Measurements from ENCODE around the gene SARS1. TPM values are rescaled to one million over a fixed set of nuclear protein-coding genes. Genes with fewer than 3 reads are reported as not detected.

SARS1 gene
- polyA plus RNA-seq, 12 donors: 70.1 to 99.2 (median 84.2) TPM; not detected in 1

GRCh38 chr1:109188781-109189180 lies 24.9 kb upstream of the SARS1 start:
- no peak for DNase-seq

DNA sequence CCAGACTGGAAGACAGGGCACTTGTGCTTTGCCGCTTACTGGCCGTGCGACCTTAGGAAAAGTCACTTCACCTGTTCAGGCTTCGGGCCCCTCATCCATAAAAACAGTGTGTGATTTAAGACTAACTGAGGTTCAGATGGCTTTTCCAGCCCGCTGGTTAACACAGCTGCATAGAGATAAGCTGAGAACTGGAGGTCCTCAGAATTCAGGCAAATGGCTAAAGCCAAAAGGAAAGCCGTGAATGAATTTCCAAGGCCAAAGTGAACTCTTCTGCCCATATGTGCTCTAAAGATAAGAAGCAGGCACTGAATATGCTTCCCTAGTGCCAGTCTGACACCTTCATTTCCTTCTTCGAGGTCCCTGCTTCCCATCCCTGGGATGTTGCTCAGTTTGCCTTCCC lies 23.5 kb upstream of the SARS1 start:
- DNase-seq: no peak

GRCh38 chr1:109191377-109191776 lies 22.3 kb upstream of the SARS1 start:
- no peak for DNase-seq

GRCh38 chr1:109191891-109192290 lies 21.8 kb upstream of the SARS1 start:
- no peak for DNase-seq

DNA sequence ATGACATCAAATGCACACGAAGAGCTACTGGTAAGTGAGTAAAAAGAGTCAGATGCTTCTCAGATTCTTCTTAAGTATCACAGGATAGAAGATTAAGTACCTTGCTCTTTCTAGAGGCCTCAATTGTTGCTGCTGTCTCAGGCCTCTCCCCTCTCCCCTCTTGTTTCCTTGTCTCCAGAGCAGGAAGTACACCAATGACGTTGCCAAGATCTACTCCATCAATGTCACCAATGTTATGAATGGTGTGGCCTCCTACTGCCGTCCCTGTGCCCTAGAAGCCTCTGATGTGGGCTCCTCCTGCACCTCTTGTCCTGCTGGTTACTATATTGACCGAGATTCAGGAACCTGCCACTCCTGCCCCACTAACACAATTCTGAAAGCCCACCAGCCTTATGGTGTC lies 21.3 kb upstream of the SARS1 start:
- no peak for DNase-seq

DNA sequence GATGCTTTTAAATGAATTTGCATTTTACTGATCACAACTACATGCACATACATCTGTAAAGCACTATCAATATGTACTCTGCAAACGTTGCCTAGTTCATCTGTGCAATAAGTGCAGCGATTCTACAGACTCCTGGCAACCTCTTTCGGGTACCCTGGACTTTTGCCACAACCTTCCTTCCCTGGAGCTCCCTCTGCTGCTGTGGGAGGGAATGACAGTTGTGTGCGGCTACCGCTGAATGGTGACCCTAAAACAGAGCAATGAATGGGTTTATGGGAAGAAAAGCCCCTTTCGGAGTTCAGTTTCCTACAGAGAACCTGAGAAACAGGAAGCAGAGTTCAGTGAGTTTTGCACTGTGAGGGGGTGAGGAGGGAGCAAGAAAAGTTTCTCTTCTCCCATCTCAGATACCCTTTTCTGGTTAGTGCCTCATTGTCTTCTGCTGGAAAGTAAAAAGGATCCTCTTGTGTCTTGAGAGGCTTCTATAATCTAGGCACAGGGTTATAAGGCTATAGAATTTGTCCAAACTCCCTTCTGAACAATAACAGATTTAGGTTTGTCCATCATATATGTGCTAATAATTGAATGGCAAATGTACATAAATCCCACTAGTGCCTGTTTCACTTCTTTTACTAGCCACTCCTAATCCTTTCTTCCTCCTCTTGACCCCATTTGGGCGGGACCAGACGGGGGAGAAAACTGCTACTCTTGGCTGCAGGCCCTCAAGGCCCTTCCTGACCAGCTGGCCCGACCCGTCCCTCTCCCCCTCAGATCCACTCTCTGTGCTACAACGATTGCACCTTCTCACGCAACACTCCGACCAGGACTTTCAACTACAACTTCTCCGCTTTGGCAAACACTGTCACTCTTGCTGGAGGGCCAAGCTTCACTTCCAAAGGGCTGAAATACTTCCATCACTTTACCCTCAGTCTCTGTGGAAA lies 19.8 kb upstream of the SARS1 start:
- DNase-seq: no peak

- DNase-seq: no peak
These were observed 16.3 kb upstream of the SARS1 start for GRCh38 chr1:109197158-109198042.

DNA sequence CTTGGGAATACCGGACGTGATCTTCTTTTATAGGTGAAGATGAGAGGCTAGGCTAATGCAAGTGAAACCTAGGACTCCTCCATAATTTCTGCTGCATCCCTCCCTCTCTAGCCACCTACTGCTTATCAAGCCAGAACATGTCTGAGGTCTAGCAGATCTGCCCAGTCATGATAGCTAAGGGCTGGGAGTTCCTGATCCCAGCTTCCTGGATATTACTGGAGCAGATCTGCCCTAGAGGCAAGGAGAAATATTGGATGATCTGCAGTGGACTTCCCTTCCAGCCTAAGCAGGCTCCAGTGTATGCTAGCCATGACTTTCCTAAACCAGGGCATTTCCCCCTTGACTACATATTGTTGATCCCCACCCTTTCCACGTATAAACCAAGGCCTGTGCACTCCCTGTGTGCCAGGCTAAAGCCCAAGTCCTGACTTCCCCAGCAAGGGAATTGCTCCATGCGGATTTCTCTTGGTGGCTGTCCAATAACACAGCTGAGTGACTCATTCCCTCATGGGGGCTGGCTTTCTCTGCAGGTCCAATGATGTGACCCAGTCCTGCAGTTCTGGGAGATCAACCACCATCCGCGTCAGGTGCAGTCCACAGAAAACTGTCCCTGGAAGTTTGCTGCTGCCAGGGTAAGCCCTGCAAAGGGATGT lies 15.5 kb upstream of the SARS1 start:
- DNase-seq: no peak

DNA sequence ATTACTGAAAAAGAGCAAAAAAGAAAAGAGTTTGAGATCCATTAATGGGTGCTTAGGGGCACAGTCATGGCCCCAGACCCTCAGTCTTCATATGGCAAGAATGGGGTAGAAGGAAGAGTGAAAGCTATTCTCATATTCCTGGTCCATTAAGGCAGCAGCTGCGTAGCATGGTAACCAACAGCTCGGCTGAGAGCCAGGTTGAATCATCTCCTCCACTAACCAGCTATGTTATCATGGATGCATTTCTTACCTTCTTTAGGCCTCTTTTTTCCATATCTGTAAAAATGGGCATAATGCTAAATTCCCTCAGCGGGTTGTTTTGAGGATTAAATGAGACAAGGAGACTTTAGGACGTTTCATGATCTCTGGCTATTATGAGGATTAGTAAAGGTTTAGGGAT lies 15.0 kb upstream of the SARS1 start:
- no peak for DNase-seq

GRCh38 chr1:109199710-109200109 lies 14.0 kb upstream of the SARS1 start:
- no peak for DNase-seq

- no peak for DNase-seq
These were observed 12.5 kb upstream of the SARS1 start for GRCh38 chr1:109201123-109201703.

DNA sequence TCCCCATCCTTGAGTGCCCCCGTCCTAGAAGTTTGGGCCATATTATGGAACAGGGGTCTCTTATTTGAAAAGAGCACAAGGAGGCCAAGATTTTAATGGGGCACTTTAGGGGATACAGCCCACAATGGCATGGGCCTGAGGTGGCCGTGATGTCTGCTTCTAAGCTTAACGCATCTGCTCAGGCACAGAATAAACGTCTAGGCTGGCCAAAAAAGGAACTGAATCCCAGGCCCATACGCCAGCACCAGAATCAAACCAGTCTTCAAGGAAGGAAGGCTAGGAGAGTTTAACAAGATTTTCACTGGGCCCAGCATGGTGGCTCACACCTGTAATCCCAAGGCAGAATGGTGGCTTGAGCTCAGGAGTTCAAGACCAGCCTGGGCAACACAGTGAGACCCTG lies 9.2 kb upstream of the SARS1 start:
- DNase-seq: no peak

GRCh38 chr1:109206339-109206738 lies 7.4 kb upstream of the SARS1 start:
- DNase-seq: no peak

GRCh38 chr1:109207467-109208103 lies 6.1 kb upstream of the SARS1 start:
- no peak for DNase-seq

DNA sequence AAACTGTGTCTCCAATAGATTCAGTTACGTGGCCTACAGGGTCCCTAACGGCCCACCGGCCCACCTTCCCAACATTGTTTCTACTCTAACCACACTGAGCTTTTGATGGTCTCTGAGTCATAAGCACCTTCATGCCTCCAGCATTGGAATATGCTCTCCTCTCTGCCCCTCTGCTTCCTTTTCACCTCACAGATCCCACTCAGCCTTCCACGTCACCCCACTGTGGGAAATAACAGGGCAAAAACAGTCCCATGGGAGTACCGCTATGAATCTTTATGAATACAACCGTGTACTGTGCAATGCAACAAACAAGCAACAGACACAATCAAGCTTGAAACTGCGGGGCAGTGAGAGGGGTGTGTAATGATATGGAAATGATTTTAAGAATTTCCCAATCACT lies 5.3 kb upstream of the SARS1 start:
- DNase-seq: no peak

- no peak for DNase-seq
These were observed 4.8 kb upstream of the SARS1 start for GRCh38 chr1:109208836-109209463.

DNA sequence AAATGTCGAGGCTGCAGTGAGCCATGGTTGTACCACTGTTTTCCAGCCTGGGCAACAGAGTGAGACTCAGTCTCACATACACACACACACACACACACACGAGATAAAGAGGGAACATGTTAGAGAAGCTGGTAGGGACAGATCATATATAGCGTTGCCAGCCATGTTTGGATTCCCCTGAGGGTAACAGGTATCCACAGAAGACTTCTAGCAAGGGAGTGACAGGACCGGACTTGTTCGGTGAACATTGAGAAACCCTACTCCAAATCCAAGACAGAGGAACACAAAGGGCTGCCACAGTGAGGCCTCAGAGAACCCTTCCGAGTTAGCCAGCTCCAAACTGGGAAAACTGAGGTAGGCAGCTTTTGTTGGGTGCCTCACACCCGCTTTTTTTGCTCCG lies 3.7 kb upstream of the SARS1 start:
- DNase-seq: no peak

GRCh38 chr1:109213345-109213823 lies 334 bp upstream of the SARS1 start:
- no peak for DNase-seq

DNA sequence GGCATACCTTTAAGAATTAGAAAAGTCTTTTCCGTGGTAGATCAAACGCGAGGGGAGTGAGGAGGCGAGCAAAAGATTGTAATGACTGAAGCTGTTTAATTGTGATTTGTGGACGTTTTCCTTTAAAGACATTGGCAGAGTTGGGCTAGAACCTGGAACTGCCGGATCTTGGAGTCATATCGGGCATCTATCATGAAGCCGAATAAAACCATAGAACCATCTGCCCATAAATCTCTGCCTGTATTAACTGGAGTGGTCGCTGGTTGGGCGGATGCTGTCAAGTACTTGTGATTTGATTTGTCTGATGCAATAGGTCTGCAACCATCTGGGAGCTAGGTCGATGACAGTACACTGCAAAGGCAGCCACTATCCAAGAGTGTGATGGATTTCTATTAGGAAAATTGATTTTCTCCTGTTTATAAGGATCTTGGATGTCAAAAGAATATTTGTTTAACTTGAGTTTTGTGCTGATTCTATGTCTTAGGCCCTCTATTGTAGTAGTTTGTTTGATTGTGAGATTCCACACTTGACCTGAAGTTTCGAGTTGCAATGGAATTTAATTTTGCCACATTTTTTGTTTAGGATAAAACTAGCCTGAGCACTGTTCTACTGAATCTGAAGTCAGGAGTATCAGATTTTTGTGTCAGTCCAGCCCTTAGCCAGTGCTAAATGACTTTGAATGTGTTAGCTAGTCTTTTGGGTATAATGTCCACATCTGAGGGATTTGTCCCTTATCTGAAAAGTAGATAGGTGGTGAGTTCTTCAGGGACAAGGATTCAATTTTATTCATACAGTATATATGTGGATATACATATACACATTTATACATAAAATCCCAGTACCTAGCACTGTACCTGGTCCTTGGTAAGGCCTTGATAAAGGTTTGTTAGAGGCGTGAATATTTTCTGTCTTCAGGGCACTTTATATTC lies 1.2 kb downstream of the SARS1 start:
- peak; percentile 43 for DNase-seq

- DNase-seq: no peak
These were observed 2.9 kb downstream of the SARS1 start for GRCh38 chr1:109216662-109217061.
